Activated CD4-positive, CD25-positive, alpha-beta regulatory T cell (primary cell): ENCODE results near the gene RRP9.

Experiments
- DNase-seq, 4 experiments: peaks; one replicate each; lab custom pipeline; 2025; lab: John Stamatoyannopoulos, UW

The RRP9 gene

DNA sequence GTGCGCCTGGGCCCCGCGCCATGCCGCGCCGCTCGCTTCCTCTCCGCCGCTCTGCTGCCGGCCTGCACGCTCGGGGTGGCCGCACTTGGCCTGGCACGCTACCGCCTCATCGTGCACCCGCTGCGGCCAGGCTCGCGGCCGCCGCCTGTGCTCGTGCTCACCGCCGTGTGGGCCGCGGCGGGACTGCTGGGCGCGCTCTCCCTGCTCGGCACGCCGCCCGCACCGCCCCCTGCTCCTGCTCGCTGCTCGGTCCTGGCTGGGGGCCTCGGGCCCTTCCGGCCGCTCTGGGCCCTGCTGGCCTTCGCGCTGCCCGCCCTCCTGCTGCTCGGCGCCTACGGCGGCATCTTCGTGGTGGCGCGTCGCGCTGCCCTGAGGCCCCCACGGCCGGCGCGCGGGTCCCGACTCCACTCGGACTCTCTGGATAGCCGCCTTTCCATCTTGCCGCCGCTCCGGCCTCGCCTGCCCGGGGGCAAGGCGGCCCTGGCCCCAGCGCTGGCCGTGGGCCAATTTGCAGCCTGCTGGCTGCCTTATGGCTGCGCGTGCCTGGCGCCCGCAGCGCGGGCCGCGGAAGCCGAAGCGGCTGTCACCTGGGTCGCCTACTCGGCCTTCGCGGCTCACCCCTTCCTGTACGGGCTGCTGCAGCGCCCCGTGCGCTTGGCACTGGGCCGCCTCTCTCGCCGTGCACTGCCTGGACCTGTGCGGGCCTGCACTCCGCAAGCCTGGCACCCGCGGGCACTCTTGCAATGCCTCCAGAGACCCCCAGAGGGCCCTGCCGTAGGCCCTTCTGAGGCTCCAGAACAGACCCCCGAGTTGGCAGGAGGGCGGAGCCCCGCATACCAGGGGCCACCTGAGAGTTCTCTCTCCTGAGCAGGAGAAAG is 14.4 kb upstream of the RRP9 start:
- peak in 1 of 4 experiments; percentile 16 for DNase-seq

DNA sequence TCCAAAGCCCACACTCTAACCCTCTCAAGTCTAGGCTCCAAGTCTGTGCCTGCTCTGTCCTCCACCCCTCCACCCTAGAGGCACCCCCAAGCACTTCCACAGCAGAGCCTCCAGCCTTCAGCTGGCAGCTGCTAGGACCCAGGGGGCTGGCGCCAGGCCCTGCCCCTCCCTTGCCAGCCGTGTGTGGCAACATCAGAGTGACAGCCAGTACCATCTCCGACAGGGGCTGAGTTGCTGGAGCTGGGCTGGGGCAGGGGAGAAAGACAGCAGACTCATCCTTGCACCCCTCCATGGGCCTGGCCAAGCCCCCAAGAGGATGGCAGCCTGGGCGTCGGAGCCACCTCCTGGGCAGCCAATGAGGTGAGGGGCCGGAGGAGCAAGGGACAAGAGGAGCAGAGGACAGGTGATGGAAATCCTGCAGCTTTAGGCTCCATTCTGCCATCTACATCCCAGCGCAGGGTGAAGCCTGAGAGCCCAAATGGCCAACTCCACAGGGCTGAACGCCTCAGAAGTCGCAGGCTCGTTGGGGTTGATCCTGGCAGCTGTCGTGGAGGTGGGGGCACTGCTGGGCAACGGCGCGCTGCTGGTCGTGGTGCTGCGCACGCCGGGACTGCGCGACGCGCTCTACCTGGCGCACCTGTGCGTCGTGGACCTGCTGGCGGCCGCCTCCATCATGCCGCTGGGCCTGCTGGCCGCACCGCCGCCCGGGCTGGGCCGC is 13.6 kb upstream of the RRP9 start, which contains the start of gene GPR62:
GPR62 (plus strand) TSS at position 207 of the 718 bp plus-strand sequence; CDS start at position 479, 272 bp downstream.
- DNase-seq = no peak

DNA sequence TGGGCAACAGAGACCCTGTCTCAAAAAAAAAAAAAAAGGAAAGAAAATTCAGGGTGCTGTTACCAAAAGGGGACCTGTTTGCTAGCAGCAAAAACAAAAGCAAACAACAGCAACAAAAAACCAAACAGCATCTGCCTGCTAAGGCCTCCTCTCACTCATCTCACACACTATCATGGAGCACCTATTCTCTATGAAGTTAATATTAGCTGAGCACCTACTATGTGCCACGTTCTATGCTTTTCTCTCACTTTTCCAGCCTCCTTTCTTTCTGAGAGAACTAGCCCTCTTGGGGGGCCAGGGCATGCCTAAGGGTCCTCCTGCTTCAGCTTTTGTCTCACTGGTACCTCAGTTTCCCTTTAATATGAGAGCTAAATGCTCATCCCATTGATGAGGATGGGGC is 13.0 kb upstream of the RRP9 start:
- DNase-seq = no peak

DNA sequence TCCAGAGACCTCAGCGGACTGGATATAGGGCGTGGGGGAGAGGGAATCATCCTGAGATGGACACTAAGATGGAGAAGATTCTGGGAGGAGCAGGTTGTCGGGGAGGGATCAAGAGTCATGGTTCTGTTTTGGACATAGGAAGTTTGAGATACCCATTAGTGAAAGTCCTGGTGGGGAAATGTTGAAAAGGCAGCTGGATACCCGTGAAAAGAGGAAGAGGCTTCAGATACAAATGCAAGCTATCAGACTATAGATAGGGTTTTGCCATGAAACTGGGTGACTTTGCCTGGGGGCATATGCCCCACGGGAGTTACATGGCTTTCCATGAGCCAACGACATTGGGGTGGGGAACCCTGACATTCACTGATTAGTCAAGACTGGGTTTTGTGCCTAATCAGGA is 12.4 kb upstream of the RRP9 start:
- DNase-seq = no peak

DNA sequence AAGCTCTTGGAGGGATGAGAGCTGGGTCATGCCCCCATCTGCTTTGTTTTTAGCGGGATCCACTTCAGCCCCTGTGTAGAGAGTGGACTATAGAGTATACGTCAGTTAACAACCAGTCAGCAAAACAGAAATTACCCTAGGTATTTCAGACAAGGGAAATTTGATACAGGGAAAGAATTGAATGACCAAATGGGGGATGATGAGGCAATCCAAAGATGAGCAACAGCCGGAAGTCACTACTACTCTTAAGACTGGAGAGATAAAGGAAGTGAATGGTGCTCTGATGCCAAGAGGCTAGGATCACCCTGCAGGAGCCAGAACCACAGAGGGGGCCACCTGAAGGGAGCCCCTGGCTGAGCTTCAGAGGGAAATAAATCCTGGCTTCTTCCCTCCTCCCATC is 11.7 kb upstream of the RRP9 start:
- no peak for DNase-seq

DNA sequence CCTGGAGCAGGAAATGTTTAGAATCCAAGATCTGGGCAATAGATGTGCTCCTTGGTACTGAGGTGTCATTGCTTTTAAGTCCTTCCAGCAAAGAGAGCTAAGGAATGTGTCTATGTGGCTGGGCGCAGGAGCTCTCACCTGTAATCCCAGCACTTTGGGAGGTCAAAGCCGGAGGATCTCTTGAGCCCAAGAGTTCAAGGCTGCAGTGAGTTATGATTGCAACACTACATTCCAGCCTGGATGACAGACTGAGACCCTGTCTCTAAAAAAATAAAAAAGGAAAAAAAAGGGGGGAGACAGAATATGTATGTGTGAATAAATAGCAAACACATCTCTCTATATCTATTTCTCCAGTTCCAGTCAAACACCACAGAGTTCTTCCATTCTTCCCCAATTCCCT is 9.2 kb upstream of the RRP9 start:
- no peak for DNase-seq

DNA sequence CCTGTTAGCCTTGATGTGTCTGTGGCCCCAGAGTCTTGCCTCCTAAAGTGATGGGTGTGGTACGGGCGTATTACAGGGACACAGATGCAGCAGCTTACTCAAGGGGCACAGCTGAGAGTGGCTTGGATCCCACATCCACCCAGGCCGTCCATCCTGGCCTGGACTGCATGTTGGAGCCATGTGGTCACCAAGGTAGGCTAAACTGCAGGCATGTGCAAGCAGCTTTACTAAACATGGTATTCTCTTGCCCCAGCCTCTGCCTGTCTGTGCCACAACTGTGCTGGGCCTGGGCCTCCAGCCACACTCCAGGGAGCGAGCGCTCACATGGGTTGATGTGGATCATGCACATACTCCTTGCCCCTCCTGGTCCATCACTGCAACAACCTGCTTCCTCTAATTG is 7.4 kb upstream of the RRP9 start:
- DNase-seq = no peak

DNA sequence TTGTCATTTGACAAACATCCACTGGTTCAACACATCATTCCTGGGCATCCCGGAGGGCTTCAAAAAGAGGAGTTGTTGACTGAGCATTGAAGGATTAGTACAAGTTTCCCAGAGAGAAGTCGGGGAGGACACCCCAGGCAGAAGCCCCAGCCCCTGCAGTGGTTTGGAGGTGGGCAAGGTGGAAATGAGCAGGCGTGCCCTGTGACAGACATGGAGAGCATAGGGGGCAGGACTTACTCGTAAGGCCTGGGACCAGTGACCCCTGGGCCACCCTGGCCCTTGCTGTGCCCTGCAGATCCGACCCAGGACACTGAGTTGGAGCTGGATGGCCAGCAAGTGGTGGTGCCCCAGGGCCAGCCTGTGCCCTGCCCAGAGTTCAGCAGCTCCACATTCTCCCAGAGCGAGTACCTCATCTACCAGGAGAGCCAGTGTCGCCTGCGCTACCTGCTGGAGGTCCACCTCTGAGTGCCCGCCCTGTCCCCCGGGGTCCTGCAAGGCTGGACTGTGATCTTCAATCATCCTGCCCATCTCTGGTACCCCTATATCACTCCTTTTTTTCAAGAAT is 6.4 kb upstream of the RRP9 start:
- no peak for DNase-seq

DNA sequence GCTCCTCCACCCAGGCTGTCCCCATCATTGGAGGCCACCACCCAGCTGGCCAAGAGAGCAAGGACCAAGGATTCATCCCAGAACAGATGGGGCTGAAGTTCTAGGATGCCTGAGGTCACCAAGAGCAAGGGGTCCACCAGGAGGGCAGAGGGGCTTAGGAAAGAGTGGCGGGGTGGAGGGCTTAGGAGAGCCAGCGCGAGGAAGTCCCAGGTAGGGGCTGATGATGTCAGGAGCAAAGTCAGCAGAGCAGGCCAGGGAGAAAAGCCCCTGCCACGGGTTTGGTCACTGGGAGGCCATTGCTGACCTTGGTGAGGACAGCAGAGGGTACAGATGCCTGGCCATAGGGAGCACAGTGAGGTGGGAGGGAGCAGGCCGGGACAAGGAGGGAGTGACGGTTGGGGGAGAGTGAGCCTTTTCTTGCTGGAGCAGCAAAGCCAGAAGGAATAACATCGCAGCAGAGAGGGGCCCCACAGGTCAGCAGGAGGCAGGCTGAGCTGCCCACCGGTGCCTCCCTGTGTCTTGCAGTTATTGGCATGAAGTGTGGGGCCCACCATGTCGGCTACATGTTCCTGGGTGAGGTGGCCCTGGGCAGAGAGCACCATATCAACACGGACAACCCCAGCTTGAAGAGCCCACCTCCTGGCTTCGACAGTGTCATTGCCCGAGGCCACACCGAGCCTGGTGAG is 5.7 kb upstream of the RRP9 start:
- DNase-seq = no peak

DNA sequence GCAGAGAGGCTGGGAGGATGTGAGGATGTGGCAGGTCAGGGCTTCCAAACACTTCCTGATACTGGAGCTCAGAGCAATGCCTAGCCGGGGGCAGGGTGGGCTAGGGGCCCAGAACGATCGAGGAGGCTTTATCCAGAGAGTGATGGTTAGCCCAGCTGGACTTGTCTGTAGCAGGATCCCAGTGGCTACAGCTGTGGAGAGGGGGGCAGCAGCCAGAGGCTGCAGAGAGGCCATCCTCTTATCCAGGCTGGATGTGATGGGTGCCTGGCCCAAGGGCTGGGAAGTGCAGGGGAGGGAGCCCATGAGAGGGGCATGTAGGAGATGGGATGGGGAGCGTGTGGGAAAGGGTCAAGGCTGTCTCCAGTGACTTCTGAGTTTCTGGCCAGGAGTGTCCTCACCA is 5.1 kb upstream of the RRP9 start:
- DNase-seq = no peak

DNA sequence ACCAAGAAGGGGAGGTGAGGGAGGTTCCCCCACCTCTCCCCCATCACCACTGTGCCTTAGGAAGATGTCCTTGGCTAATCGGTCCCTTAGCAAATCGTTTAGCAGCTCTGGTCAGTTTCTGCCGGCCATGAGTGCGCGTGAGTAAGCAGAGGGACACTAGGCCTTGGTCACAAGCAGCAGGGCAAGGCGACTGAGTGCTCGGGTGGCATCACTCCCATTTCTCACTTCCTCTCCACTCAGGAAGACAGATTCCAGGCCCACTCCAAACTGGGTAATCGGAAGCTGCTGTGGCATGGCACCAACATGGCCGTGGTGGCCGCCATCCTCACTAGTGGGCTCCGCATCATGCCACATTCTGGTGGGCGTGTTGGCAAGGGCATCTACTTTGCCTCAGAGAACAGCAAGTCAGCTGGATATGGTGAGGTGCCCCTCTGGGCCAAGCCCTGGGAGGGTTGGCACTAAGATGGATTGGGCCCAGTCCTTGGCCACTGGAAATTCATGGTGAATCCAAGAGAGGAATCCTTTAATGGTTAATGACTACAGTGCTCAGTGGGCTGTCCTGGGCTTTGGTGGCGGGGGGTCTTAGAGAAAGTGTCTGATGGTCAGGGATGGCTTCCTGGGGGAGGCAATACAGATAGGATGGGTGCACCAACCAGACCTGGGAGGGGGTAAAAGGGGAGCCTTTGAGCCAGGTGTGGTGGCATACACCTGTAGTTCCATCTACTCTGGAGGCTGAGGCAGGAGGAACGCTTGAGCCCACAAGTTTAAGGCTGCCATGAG is 4.4 kb upstream of the RRP9 start:
- no peak for DNase-seq

DNA sequence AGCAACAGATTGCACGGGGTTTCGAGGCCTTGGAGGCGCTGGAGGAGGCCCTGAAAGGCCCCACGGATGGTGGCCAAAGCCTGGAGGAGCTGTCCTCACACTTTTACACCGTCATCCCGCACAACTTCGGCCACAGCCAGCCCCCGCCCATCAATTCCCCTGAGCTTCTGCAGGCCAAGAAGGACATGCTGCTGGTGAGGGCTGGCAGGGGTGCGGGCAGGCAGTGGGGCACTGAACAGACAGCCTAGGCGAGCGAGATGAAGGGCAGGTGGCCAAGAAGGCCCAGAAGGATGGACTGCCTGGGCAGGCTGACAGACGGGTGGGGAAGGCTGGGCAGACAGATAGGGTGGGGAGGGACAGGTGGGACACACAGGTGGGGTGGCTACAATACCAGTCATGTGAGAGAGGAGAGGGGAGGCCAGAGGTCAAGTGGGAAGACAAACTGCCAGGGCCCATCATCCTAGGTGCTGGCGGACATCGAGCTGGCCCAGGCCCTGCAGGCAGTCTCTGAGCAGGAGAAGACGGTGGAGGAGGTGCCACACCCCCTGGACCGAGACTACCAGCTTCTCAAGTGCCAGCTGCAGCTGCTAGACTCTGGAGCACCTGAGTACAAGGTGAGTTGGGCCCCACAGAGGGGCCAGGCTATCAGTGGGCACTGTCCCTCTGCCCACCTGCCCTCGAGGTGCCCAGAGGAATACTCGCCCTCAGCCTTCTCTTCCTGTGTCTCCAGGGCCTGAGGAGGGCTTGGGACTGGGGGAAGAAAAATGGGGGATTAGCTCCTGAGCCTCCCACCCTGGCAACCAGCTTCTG is 3.5 kb upstream of the RRP9 start:
- DNase-seq = no peak

DNA sequence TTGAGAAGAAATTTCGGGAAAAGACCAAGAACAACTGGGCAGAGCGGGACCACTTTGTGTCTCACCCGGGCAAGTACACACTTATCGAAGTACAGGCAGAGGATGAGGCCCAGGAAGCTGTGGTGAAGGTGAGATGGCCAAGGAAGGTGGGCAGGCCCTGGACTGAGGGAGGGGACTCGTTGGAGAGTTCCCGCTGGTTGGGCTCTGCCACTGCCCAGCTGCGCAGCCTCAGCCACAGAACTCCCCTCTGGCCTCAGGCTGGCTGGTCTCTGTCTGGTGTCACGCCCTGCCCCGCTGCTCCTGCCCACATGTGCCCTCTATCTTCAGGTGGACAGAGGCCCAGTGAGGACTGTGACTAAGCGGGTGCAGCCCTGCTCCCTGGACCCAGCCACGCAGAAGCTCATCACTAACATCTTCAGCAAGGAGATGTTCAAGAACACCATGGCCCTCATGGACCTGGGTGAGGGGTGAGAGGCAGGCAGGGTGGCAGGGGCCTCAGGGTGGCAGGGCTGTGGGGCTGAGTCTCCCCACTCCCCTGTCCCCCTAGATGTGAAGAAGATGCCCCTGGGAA is 2.8 kb upstream of the RRP9 start:
- DNase-seq = no peak

DNA sequence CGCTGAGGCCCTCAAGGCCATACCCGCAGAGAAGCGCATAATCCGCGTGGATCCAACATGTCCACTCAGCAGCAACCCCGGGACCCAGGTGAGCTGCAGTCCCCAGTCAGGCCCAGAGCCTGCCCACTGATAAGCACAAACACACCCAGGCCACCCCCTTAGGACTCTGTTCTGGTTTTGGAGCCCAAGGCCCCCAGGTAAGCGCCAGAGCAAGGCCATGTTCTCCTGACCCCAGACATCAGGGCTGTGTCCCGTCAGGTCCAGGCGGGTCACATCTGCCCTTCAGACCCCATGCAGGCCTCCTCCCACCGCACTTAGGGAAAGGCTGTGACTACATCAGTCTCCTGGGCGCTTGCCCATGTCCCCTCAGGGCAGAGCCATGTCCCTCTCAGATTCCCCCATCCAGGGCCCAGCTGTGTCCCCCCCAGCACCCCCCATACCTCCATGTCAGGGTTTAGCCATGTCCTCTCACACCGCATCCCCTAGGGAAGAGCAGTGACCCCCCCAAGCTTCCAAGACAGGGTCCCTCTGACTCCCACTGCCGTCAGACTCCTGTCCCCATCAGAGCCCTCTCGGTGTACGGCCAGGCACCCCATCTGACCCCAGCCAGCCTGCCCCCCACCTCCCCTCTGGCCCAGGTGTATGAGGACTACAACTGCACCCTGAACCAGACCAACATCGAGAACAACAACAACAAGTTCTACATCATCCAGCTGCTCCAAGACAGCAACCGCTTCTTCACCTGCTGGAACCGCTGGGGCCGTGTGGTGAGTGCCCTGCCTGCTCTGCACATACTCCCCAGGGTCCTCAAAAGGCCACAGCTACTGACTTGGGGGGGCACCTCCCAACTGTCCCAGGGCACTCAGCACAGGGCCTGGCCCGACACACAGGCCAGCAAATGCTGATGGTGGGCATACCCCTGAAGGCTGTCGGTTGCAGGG is 2.0 kb upstream of the RRP9 start:
- DNase-seq = no peak

DNA sequence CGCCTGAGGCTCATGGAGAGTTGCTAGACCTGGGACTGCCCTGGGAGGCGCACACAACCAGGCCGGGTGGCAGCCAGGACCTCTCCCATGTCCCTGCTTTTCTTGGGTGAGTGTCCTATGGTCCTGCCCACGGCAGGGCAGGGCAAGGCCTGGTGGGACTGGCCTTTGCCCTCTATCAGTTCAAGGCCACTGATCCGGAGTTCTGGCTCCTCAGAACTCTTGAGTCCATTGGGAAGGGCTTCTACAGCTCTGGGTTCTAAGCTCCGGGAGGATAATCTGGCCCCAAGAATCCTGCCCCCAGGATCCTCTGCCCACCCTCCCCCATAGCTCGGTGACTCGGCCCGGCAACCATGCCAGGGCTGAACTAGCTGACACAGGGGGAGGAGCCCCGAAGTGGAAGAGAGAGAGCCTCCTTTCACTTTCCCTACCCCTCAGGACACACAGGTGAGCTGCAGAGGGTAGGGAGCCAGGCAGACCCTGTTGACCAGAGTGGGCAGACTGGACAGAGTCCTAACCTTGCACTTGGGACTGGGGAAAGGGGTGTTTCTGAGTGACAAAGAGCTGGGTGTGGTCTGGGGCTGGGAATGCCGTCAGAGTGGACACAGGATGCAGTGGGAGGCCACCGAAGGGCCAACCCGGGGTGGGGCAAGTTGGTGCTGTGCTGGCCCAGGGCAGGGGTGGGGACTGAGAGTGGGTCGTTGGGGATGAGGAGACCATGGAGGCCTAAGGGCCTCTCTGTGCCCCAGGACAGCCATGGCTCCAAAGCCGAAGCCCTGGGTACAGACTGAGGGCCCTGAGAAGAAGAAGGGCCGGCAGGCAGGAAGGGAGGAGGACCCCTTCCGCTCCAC is 1.1 kb upstream of the RRP9 start:
- peak in 3 of 4 experiments; percentile 20 to 45 (median 23) for DNase-seq

DNA sequence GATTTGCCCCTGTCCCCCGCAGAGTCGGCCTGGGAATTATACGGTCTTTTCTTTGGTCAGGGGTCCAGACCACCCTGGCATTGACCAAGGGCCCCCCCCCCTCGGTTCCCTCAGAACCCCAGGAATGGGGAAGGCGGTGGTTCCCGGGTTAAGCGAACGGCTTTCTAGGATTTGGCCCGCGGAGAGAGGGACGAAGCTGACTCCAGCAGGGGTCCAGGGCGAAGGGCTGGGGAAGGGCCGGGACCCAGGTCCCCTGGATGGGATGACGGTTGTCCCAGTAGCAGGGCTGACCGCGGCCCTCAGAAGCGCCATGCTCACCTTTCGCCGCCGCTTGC is 274 bp downstream of the RRP9 start:
- no peak for DNase-seq

DNA sequence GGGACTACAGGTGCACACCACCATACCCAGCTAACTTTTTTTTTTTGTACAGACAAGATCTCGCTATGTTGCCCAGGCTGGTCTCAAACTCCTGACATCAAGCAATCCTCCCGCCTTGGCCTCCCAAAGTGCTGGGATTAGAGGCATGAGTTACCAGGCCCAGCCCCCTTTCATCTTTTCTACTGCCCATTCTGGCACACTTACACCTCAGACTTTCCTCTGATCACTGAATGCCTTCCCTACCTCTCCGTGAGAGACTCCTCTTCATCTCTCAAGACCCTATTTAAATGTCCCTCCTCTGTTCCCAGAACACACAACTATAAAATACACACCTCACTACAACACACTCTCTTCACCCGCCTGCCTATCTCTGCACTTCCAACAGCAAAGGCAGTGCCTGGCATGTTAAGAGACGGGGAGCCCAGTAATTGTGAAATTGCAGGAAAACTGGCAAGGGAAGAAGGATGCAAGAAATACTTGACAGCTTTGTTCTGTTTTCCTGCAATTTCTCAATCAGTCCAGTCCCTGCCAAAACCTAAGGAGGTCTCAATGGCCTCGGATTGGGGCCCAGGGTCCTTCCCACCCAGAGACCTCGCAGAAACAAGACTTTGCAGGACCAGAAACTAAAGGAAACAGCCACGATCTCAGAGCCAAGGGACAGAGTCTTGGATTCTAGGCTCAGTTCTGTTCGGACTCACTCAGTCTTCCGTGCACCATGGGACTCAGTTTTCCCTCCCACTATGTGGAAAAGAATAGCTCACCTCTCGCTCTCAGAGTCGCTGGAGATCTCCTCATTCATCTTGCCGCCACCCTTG is 849 bp downstream of the RRP9 start:
- no peak for DNase-seq
